Measurements from ENCODE around the gene ITGB1.

Gene ITGB1

DNA sequence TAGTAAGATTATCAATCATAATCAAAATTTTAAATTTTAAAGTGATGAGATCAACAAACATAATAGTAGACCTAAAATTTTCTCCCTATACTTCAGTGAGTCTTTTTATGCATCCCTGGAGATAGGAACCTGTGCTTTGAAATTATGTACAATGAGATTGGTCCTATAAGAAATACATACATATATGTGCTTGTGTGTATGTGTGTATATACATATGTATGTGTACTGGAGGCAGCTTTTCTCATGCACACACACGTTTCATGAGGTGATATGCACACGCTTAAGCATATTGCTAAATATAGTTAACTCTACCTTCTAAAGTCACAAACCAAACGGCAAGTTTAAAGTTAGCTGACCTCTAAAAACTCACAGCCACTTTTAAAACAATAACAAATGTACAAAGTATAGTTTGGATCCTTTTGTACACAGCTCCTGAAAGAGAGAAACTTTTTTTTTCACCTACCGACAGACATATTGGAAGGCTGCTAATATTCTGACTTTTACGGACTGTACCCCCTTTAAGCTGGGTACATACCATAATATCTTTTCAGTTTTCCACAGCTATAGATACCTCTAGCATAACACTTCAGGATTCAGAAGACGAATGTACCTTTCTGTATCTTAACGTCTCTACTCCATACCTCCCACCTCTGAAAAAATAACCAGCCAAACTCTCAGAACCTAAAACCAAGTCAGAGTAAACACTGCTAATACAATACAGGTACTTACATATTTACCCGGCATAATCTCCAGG lies 3.3 kb downstream of the ITGB1 start:
- H3K27me3 Mint-ChIP-seq (ENCODE audit: low read depth, poor library complexity) = no peaks in the 10 kb centered on the region
- H3K27ac Mint-ChIP-seq = no peak overlapping the region
- H3K36me3 Mint-ChIP-seq (ENCODE audit: low read depth) = no peaks in the 10 kb centered on the region
- H3K4me1 Mint-ChIP-seq = peaks cover 84% of the 10 kb centered on the region
- TF ChIP-seq, protein P1, sequence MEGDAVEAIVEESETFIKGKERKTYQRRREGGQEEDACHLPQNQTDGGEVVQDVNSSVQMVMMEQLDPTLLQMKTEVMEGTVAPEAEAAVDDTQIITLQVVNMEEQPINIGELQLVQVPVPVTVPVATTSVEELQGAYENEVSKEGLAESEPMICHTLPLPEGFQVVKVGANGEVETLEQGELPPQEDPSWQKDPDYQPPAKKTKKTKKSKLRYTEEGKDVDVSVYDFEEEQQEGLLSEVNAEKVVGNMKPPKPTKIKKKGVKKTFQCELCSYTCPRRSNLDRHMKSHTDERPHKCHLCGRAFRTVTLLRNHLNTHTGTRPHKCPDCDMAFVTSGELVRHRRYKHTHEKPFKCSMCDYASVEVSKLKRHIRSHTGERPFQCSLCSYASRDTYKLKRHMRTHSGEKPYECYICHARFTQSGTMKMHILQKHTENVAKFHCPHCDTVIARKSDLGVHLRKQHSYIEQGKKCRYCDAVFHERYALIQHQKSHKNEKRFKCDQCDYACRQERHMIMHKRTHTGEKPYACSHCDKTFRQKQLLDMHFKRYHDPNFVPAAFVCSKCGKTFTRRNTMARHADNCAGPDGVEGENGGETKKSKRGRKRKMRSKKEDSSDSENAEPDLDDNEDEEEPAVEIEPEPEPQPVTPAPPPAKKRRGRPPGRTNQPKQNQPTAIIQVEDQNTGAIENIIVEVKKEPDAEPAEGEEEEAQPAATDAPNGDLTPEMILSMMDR (IDR thresholded peaks at IDR 0.05) = no peak
- no peak for DNase-seq
- H3K9me3 Mint-ChIP-seq = no peaks in the 10 kb centered on the region
- peak overlapping the region; percentile 85 for H3K4me3 Mint-ChIP-seq

DNA sequence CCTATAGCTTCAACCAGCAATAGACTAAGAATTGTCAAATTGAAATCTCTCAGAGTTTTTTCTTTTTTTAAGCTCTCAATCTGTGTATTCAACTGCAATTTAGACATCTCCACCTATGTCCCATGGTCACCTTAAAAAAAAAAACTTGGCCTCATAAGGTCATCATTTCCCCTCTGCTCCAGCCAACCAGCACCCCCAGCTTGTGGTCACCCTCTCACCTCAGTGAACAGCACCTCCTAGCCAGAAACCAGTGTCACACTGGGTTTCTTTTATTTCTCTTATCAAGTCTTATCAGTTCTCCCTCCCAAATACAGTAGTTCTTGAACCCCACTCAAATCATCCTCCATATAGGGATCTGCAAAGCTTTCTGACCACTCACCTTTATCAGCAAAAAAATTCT lies 4.0 kb downstream of the ITGB1 start:
- peaks cover 80% of the 10 kb centered on the region for H3K4me1 Mint-ChIP-seq
- peaks cover 2% of the 10 kb centered on the region for H3K9me3 Mint-ChIP-seq
- TF ChIP-seq, protein P1 (IDR thresholded peaks at IDR 0.05) = no peak
- no peak for DNase-seq
- no peaks in the 10 kb centered on the region for H3K27me3 Mint-ChIP-seq (ENCODE audit: low read depth, poor library complexity)
- H3K27ac Mint-ChIP-seq = peak overlapping the region; percentile 58
- H3K4me3 Mint-ChIP-seq = peak overlapping the region; percentile 57
- peaks cover 3% of the 10 kb centered on the region for H3K36me3 Mint-ChIP-seq (ENCODE audit: low read depth)

DNA sequence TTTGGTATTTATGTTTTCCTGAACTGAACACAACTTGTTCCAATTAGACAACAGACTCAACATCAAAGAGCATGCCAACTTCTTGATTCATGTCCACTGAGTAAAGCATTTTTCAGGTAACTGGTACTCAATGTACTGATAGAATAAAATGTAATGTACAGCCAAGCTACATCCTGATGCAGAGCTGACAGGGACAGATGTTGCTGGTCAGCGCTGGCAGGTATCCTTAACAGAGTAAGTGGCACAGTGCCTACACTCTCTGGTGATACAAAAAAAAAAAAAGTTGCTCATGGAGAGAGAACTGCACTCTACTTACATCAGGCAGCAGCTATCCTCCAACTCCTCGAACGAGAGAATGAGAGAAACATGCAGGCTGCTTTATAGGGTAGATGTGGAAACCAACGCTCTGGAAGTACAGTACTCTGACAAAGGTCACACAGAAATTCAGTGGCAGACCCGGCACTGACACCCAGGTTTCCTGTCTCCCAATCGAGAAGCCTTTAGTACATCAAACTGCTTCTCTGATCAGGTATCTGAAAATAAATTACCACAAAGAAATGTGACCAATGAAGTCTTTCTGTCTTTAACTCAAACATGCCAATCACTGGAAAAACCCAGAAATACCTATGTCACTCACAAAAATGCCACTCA lies 4.6 kb downstream of the ITGB1 start:
- no peak for DNase-seq
- peaks cover 7% of the 10 kb centered on the region for H3K9me3 Mint-ChIP-seq
- peaks cover 10% of the 10 kb centered on the region for H3K36me3 Mint-ChIP-seq (ENCODE audit: low read depth)
- TF ChIP-seq, protein P1 (IDR thresholded peaks at IDR 0.05) = no peak
- peak overlapping the region; percentile 58 for H3K27ac Mint-ChIP-seq
- H3K4me1 Mint-ChIP-seq = peaks cover 81% of the 10 kb centered on the region
- peak overlapping the region; percentile 57 for H3K4me3 Mint-ChIP-seq
- no peaks in the 10 kb centered on the region for H3K27me3 Mint-ChIP-seq (ENCODE audit: low read depth, poor library complexity)

DNA sequence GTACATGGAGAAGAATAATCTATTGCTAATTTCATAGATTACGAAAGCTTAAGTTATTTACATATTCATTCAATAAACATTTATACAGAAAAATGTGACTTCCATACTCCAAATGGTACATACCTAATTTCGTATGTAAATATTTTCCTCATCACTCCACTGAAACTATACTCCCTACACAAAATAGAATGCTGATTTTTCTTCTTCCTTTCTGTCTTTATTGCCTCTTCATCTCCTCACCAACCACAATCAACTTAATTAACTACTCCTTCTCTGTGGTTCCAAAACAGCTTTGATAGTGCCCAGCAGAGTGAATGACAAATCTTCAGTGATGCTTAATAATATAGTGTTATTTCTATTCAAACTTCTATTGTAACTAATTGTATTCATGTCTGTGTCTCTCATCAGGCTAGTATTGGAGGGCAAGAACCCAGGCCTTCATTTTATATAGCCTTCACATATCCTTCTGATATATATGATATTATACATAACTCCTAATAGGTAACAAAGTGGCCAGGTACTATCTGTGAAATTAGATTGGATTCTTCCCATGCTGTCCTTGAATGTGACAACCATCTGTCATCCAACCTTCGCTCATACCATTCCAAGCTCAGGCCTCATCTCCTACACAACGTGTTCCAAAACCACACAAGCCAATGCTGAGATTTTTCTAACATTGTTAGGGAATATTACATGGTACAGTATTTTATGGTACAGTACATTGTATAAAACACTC lies 5.3 kb downstream of the ITGB1 start:
- no peak for DNase-seq
- peaks cover 85% of the 10 kb centered on the region for H3K4me1 Mint-ChIP-seq
- peaks cover 13% of the 10 kb centered on the region for H3K9me3 Mint-ChIP-seq
- H3K4me3 Mint-ChIP-seq = no peak overlapping the region
- H3K27me3 Mint-ChIP-seq (ENCODE audit: low read depth, poor library complexity) = no peaks in the 10 kb centered on the region
- peak overlapping the region; percentile 72 for H3K27ac Mint-ChIP-seq
- TF ChIP-seq, protein P1 (IDR thresholded peaks at IDR 0.05) = no peak
- H3K36me3 Mint-ChIP-seq (ENCODE audit: low read depth) = peaks cover 16% of the 10 kb centered on the region

DNA sequence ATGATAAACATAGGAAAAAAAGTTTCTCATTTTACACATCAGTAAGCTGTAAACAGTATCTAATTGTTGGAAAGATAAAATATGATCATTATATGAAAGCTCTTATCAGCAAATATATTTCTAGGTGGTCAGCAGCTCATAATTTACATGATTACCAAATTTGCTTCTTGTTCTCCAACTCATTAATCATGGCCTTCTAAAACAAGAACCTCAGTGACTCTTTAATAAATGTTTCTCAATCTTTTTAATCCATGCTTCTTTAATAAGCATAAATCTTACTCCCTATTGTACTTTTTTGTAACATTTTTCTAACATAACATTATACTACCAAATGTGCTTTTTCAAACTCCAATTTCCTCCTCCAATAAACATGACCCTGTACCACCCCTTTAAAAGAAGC lies 5.9 kb downstream of the ITGB1 start:
- peak overlapping the region; percentile 81 for H3K4me3 Mint-ChIP-seq
- TF ChIP-seq, protein P1 (IDR thresholded peaks at IDR 0.05) = no peak
- H3K36me3 Mint-ChIP-seq (ENCODE audit: low read depth) = peaks cover 23% of the 10 kb centered on the region
- no peak for DNase-seq
- peaks cover 85% of the 10 kb centered on the region for H3K4me1 Mint-ChIP-seq
- H3K9me3 Mint-ChIP-seq = peaks cover 14% of the 10 kb centered on the region
- no peaks in the 10 kb centered on the region for H3K27me3 Mint-ChIP-seq (ENCODE audit: low read depth, poor library complexity)
- peak overlapping the region; percentile 74 for H3K27ac Mint-ChIP-seq
